Measurements from ENCODE around the gene VSIG1. TPM values are rescaled to one million over a fixed set of nuclear protein-coding genes. Genes with fewer than 3 reads are reported as not detected.

The VSIG1 gene
- total and polyA plus RNA-seq, 10 of the 15 experiments (the other 5 are each of a cell fraction or from before 2014, with no cell fraction given): 0.04 to 0.08 (median 0.06) TPM; not detected in 7

DNA sequence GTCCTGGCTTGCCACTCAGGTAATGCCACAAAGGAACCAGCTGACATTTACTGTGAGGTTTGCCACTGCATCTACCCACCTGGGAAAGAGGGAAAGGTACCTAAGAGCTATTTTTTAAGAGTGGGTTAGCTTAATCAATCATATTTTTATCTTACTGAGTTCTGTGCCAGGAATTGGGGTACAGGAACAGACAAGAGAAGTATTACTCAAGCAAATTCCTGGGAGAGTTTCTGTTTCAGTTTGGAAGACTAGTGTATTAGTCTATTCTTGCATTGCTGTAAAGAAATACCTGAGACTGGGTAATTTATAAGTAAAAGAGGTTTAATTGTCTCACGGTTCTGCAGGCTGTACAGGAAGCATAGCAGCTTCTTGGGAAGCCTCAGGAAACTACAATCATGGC lies 23.3 kb downstream of the VSIG1 start:
- Histone ChIP-seq H3K9ac (ENCODE audit: control insufficient read depth, insufficient read depth, low read length) (no peak overlapping the region), H3K79me2 (ENCODE audit: control insufficient read depth, insufficient read depth, low read length) (no peaks in the 10 kb centered on the region), H3K4me2 (ENCODE audit: control insufficient read depth, insufficient read depth) (no peak overlapping the region), H3K27ac (ENCODE audit: control insufficient read depth, insufficient read depth) (no peak overlapping the region), H3K4me3 (no peak overlapping the region), H3K4me1 (ENCODE audit: control insufficient read depth, insufficient read depth, low read length) (no peaks in the 10 kb centered on the region), H2AFZ (ENCODE audit: control insufficient read depth, low read depth, low read length) (no peak overlapping the region), H3K36me3 (ENCODE audit: control insufficient read depth in 2 of 2, insufficient read depth in 2 of 2, low read length in 1 of 2) (no peaks in the 10 kb centered on the region), H3K9me3 (replicated peaks; ENCODE audit: control insufficient read depth, insufficient read depth, low read length) (no peaks in the 10 kb centered on the region), H3K27me3 (replicated peaks in 1 of 2; ENCODE audit: control insufficient read depth in 2 of 2, insufficient read depth in 2 of 2, low read length in 1 of 2) (peaks cover 0 to 3% of the 10 kb centered on the region in 2 experiments; a peak in 1 of 4 replicates), H4K20me1 (ENCODE audit: control insufficient read depth, insufficient read depth) (no peaks in the 10 kb centered on the region)
- ChIA-PET RAD21 (ENCODE audit: unreplicated experiment) (interaction anchor here (1.0 kb wide), 1 partner anchor 47 kb away, joined by 3 read pairs; no protein-coding TSS in a partner anchor), CTCF (interaction anchor here (0.6 to 1.1 kb wide), 3 partner anchors 47 to 71 kb away, joined by 3 to 4 read pairs (median 3); no protein-coding TSS in a partner anchor), POLR2A (no interaction called here), SMC1A (ENCODE audit: uncharacterized antibody, unreplicated experiment) (interaction anchor here (0.8 kb wide), 1 partner anchor 24 kb away, joined by 3 read pairs; the partner anchor contains the start of gene ATG4A)
- ATAC-seq (no peak), FAIRE-seq (no peak), DNase-seq (ENCODE audit: low read depth, low spot score) (no peak)
- in situ Hi-C loops (cut with MboI): no loop called here
- 8% methylated on average over 1 of the region's 1 CpG for WGBS (ENCODE audit: insufficient coverage, insufficient replicate concordance, low lambda C conversion rate, missing lambda C conversion rate)
- intact Hi-C loops (cut with micrococcal nuclease; ENCODE audit: unreplicated experiment): no loop called here
- TF ChIP-seq NRF1 (conservative IDR thresholded peaks at IDR 0.05; ENCODE audit: low read depth, low read length) (no peak), ETV6 (conservative IDR thresholded peaks at IDR 0.05 in 1 of 2, IDR thresholded peaks at IDR 0.05 in 1 of 2; ENCODE audit: borderline replicate concordance in 1 of 2, low read depth in 1 of 2) (no peak), CBX5 (IDR thresholded peaks at IDR 0.05; ENCODE audit: low read depth) (no peak)
- TF ChIP-seq, protein P1, sequence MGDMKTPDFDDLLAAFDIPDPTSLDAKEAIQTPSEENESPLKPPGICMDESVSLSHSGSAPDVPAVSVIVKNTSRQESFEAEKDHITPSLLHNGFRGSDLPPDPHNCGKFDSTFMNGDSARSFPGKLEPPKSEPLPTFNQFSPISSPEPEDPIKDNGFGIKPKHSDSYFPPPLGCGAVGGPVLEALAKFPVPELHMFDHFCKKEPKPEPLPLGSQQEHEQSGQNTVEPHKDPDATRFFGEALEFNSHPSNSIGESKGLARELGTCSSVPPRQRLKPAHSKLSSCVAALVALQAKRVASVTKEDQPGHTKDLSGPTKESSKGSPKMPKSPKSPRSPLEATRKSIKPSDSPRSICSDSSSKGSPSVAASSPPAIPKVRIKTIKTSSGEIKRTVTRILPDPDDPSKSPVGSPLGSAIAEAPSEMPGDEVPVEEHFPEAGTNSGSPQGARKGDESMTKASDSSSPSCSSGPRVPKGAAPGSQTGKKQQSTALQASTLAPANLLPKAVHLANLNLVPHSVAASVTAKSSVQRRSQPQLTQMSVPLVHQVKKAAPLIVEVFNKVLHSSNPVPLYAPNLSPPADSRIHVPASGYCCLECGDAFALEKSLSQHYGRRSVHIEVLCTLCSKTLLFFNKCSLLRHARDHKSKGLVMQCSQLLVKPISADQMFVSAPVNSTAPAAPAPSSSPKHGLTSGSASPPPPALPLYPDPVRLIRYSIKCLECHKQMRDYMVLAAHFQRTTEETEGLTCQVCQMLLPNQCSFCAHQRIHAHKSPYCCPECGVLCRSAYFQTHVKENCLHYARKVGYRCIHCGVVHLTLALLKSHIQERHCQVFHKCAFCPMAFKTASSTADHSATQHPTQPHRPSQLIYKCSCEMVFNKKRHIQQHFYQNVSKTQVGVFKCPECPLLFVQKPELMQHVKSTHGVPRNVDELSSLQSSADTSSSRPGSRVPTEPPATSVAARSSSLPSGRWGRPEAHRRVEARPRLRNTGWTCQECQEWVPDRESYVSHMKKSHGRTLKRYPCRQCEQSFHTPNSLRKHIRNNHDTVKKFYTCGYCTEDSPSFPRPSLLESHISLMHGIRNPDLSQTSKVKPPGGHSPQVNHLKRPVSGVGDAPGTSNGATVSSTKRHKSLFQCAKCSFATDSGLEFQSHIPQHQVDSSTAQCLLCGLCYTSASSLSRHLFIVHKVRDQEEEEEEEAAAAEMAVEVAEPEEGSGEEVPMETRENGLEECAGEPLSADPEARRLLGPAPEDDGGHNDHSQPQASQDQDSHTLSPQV (IDR thresholded peaks at IDR 0.05): no peak
- BruUV-seq (replicated peaks): no TSS peak

Data from GM12878 (cell line).